HCT116 (cell line): ENCODE measurements around the gene DND1. TPM values are rescaled to one million over a fixed set of nuclear protein-coding genes. Genes with fewer than 3 reads are reported as not detected.

Source experiments
- ATAC-seq: fragments of 200-7000 bp; cut with Tn5 transposase; 2 replicates; pipeline ENCODE4 v1.9.1; 2020; ENCODE audit warnings: mild to moderate bottlenecking, moderate library complexity
- BruUV-seq: library from RNA; stranded (reverse); fragments of 400-500 nt; replicated peaks from 2 replicates; lab custom pipeline; 2021; lab: Mats Ljungman, UMichigan
- CTCF ChIA-PET: fragments of 300-600 bp; sonication (Branson Sonifier 250); formaldehyde crosslinking; loops from one replicate; lab custom pipeline; 2021; ENCODE audit warnings: antibody characterized with exemption; lab: Charles Lee
- POLR2A ChIA-PET: fragments of 300-600, 350-600 bp; sonication (Branson Sonifier 250); formaldehyde crosslinking; loops from one replicate; lab custom pipeline; 2021; ENCODE audit warnings: antibody characterized with exemption; lab: Charles Lee
- RAD21 ChIA-PET, 2 experiments: fragments of 300-600 bp; sonication (Branson Sonifier 250); formaldehyde crosslinking; loops; one replicate each; lab custom pipeline; 2023; ENCODE audit warnings: low total read pairs in 2 of 2; ENCODE audit not compliant: uncharacterized antibody in 2 of 2, unreplicated experiment in 2 of 2, low non-redundant PET in 1 of 2; lab: Charles Lee
- DNase-seq: peaks from one replicate; pipeline ENCODE4 v3.0.0-alpha.2; 2010; ENCODE audit warnings: low read depth, low spot score
- H2AFZ ChIP-seq: fragments of 200-600 bp; shearing (Covaris generic), sonication (generic); 2 replicates; pipeline ENCODE4 v1.6.1; 2017; ENCODE audit warnings: low read depth, mixed run types, mixed read lengths, antibody characterized with exemption, low read length; ENCODE audit not compliant: poor library complexity, severe bottlenecking
- H3K27ac ChIP-seq: 2 replicates; pipeline ENCODE4 v1.5.1; 2012; ENCODE audit warnings: low read depth, low read length
- H3K27me3 ChIP-seq: fragments of 200-600 bp; sonication (generic); 2 replicates; pipeline ENCODE4 v1.6.1; 2016; ENCODE audit warnings: mixed run types, low read length, mixed read lengths; ENCODE audit not compliant: insufficient read depth
- H3K36me3 ChIP-seq, 2 experiments: fragments of 200-500 bp in 1 of 2; fragments of 200-600 bp in 1 of 2; sonication (Bioruptor generic) in 1 of 2; sonication (generic) in 1 of 2; 2 replicates each; pipeline versions ENCODE4 v1.5.1 to v1.6.1; 2014 to 2016; ENCODE audit warnings: low read length in 2 of 2, inconsistent platforms in 1 of 2, mixed read lengths in 1 of 2, mixed run types in 1 of 2; ENCODE audit not compliant: insufficient read depth in 2 of 2, control insufficient read depth in 1 of 2
- H3K4me1 ChIP-seq, 2 experiments: fragments of 200-600 bp in 1 of 2; sonication (generic) in 1 of 2; 2 replicates each; pipeline versions ENCODE4 v1.5.1 to v1.6.1; 2012 to 2017; ENCODE audit warnings: low read length in 2 of 2, inconsistent platforms in 1 of 2, mild to moderate bottlenecking in 1 of 2, mixed read lengths in 1 of 2, mixed run types in 1 of 2, moderate library complexity in 1 of 2; ENCODE audit not compliant: insufficient read depth in 2 of 2, control insufficient read depth in 1 of 2
- H3K4me2 ChIP-seq: fragments of 200-600 bp; sonication (generic); 2 replicates; pipeline ENCODE4 v1.6.1; 2017; ENCODE audit warnings: mixed run types, low read length, mixed read lengths
- H3K4me3 ChIP-seq, 2 experiments: fragments of 200-600 bp in 1 of 2; sonication (generic) in 1 of 2; replicated peaks in 1 of 2; 2 replicates each; pipeline ENCODE4 v1.5.1; 2011 to 2016; ENCODE audit warnings: low read length in 2 of 2, control low read depth in 1 of 2, low read depth in 1 of 2, mild to moderate bottlenecking in 1 of 2, mixed read lengths in 1 of 2, mixed run types in 1 of 2
- H3K79me2 ChIP-seq: fragments of 200-600 bp; sonication (generic); 2 replicates; pipeline ENCODE4 v1.6.1; 2017; ENCODE audit warnings: mild to moderate bottlenecking, mixed run types, low read length, moderate library complexity, mixed read lengths; ENCODE audit not compliant: insufficient read depth
- H3K9ac ChIP-seq: fragments of 200-600 bp; sonication (generic); 2 replicates; pipeline ENCODE4 v1.6.1; 2016; ENCODE audit warnings: low read length, mixed read lengths
- H3K9me2 ChIP-seq: fragments of 200-600 bp; sonication (generic), shearing (Covaris generic); 2 replicates; pipeline ENCODE4 v1.6.1; 2017; ENCODE audit warnings: mixed run types, mild to moderate bottlenecking, moderate library complexity; ENCODE audit not compliant: insufficient read depth
- H3K9me3 ChIP-seq, 2 experiments: fragments of 200-500 bp in 1 of 2; fragments of 200-600 bp in 1 of 2; sonication (Bioruptor generic) in 1 of 2; sonication (generic) in 1 of 2; 2 replicates each; pipeline ENCODE4 v1.6.1; 2014 to 2017; ENCODE audit warnings: low read length in 2 of 2, mixed read lengths in 2 of 2, inconsistent platforms in 1 of 2, low read depth in 1 of 2, mild to moderate bottlenecking in 1 of 2, mixed run types in 1 of 2, moderate library complexity in 1 of 2; ENCODE audit not compliant: control insufficient read depth in 1 of 2, insufficient read depth in 1 of 2
- H4K20me1 ChIP-seq: fragments of 200-600 bp; sonication (generic), shearing (Covaris generic); 2 replicates; pipeline ENCODE4 v1.6.1; 2017; ENCODE audit warnings: mixed run types, mild to moderate bottlenecking, moderate library complexity; ENCODE audit not compliant: insufficient read depth
- CTCF ChIP-seq, 3 experiments: fragments of 200-600 bp in 1 of 3; sonication (generic) in 1 of 3; IDR thresholded peaks in 2 of 3; conservative IDR thresholded peaks in 1 of 3; 2 replicates each; pipeline ENCODE4 v1.5.1; 2012 to 2017; ENCODE audit warnings: low read depth in 2 of 3, low read length in 2 of 3, antibody characterized with exemption in 1 of 3, borderline replicate concordance in 1 of 3, control low read depth in 1 of 3, mild to moderate bottlenecking in 1 of 3, mixed read lengths in 1 of 3, mixed run types in 1 of 3, moderate library complexity in 1 of 3; ENCODE audit not compliant: insufficient read depth in 1 of 3
- EGR1 ChIP-seq: IDR thresholded peaks from 2 replicates; pipeline ENCODE4 v1.6.1; 2012; ENCODE audit warnings: low read depth
- ELF1 ChIP-seq: IDR thresholded peaks from 2 replicates; pipeline ENCODE4 v1.6.1; 2012; ENCODE audit warnings: low read depth, borderline replicate concordance
- EZH2 ChIP-seq: fragments of 200-600 bp; sonication (generic); IDR thresholded peaks from 2 replicates; pipeline ENCODE4 v1.6.1; 2017; ENCODE audit warnings: antibody characterized with exemption, mixed run types
- JUND ChIP-seq: IDR thresholded peaks from 2 replicates; pipeline ENCODE4 v1.6.1; 2012
- POLR2A ChIP-seq: IDR thresholded peaks from 2 replicates; pipeline ENCODE4 v1.7.0; 2011; ENCODE audit warnings: borderline replicate concordance; ENCODE audit not compliant: insufficient read depth, insufficient read length; ENCODE audit errors: extremely low read depth
- POLR2AphosphoS5 ChIP-seq: IDR thresholded peaks from 2 replicates; pipeline ENCODE4 v1.6.1; 2011; ENCODE audit warnings: mild to moderate bottlenecking, low read depth, low read length, moderate library complexity
- RAD21 ChIP-seq: IDR thresholded peaks from 2 replicates; pipeline ENCODE4 v1.6.1; 2012; ENCODE audit warnings: low read depth, mild to moderate bottlenecking
- SIN3A ChIP-seq: IDR thresholded peaks from 2 replicates; pipeline ENCODE4 v1.6.1; 2012; ENCODE audit warnings: low read depth
- SP1 ChIP-seq: IDR thresholded peaks from 2 replicates; pipeline ENCODE4 v1.6.1; 2012; ENCODE audit warnings: low read depth
- TCF7L2 ChIP-seq: IDR thresholded peaks from 2 replicates; pipeline ENCODE4 v1.7.0; 2011; ENCODE audit warnings: borderline replicate concordance, inconsistent platforms; ENCODE audit not compliant: insufficient read depth, insufficient read length; ENCODE audit errors: extremely low read depth
- ZNF274 ChIP-seq: fragments of 200-500 bp; sonication (Bioruptor generic); IDR thresholded peaks from 2 replicates; pipeline ENCODE4 v1.6.1; 2014; ENCODE audit warnings: mild to moderate bottlenecking, low read depth, low read length, inconsistent platforms
- intact Hi-C: fragments of 100-400 bp; cut with micrococcal nuclease; formaldehyde crosslinking; loops from 2 replicates; pipeline ENCODE4 v1.10.0; 2022
- total RNA-seq: library from RNA; stranded (reverse); gene quantifications from one replicate; pipeline ENCODE4 v1.2.1, GENCODE V29; 2021; ENCODE audit not compliant: unreplicated experiment
- TF ChIP-seq, protein P1 (sequence below): IDR thresholded peaks from 2 replicates; pipeline ENCODE4 v1.6.1; 2012; ENCODE audit warnings: low read depth
- TF ChIP-seq, protein P2 (sequence below): IDR thresholded peaks from 2 replicates; pipeline ENCODE4 v1.6.1; 2012
- TF ChIP-seq, protein P3 (sequence below): IDR thresholded peaks from 2 replicates; pipeline ENCODE4 v1.6.1; 2011; ENCODE audit warnings: mild to moderate bottlenecking, low read length, moderate library complexity; ENCODE audit not compliant: insufficient replicate concordance; ENCODE audit errors: extremely low read depth

The DND1 gene
- total RNA-seq, 1 experiment from 2014 or later, result 2.3 TPM

- TF ChIP-seq, protein P1, sequence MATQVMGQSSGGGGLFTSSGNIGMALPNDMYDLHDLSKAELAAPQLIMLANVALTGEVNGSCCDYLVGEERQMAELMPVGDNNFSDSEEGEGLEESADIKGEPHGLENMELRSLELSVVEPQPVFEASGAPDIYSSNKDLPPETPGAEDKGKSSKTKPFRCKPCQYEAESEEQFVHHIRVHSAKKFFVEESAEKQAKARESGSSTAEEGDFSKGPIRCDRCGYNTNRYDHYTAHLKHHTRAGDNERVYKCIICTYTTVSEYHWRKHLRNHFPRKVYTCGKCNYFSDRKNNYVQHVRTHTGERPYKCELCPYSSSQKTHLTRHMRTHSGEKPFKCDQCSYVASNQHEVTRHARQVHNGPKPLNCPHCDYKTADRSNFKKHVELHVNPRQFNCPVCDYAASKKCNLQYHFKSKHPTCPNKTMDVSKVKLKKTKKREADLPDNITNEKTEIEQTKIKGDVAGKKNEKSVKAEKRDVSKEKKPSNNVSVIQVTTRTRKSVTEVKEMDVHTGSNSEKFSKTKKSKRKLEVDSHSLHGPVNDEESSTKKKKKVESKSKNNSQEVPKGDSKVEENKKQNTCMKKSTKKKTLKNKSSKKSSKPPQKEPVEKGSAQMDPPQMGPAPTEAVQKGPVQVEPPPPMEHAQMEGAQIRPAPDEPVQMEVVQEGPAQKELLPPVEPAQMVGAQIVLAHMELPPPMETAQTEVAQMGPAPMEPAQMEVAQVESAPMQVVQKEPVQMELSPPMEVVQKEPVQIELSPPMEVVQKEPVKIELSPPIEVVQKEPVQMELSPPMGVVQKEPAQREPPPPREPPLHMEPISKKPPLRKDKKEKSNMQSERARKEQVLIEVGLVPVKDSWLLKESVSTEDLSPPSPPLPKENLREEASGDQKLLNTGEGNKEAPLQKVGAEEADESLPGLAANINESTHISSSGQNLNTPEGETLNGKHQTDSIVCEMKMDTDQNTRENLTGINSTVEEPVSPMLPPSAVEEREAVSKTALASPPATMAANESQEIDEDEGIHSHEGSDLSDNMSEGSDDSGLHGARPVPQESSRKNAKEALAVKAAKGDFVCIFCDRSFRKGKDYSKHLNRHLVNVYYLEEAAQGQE, result no peak
- TF ChIP-seq JUND, result no peak
- TF ChIP-seq ZNF274, result no peak
- no peak for TF ChIP-seq RAD21
These were observed 755 bp downstream of the DND1 start (continued) for GRCh38 chr5:140672455-140673186.

DNA sequence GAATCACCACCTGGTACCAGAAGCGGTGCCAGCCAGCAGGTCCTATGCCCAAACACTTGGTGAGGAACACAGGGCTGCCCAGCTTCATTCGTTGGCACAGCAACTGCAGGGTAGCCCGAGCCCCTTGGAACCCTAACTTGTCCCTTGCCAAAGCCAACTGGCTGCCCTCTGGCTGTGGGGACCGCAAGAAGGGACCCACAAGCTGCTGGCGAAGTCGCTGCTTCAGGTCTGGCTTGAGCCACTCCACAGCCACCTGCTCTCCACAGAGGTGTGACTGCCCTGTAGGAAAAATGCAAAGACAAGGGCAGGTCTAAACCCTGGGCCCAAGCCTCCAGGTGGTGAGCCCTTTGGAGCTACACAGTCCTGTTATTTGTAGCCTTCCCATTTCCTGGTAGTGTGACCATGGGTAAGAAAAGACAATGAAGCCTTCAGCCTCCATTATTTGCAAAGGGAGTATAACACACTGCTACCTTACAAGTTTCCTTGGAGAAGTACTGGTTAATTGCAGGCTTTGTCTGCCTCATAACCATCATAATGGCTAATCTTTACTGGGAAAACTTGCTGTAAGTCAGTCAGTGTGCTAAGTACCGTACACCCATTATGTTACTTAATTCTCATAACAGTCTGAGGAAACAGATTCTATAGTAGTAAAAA is 1.8 kb downstream of the DND1 start:
- ChIA-PET RAD21 (no interaction called here), POLR2A (interaction anchor here (1.2 kb wide), 1 partner anchor 19 kb away, joined by 3 read pairs; no protein-coding TSS in a partner anchor), CTCF (no interaction called here)
- peak; percentile 19; the same call in 1 of the 2 replicates for ATAC-seq
- DNase-seq, result no peak
- no peaks in the 10 kb centered on the region for H3K9me3 ChIP-seq
- peaks cover 30 to 44% of the 10 kb centered on the region in 2 experiments for H3K36me3 ChIP-seq
- H2AFZ ChIP-seq, result no peak overlapping the region
- H3K4me1 ChIP-seq, result no peaks in the 10 kb centered on the region
- H3K9me2 ChIP-seq, result no peaks in the 10 kb centered on the region
- intact Hi-C loops, result no loop called here
- no peak overlapping the region for H3K4me3 ChIP-seq
- peaks cover 28% of the 10 kb centered on the region for H3K79me2 ChIP-seq
- no peaks in the 10 kb centered on the region for H4K20me1 ChIP-seq
- no peak overlapping the region for H3K27ac ChIP-seq
- H3K4me2 ChIP-seq, result no peak overlapping the region
- no peak overlapping the region for H3K9ac ChIP-seq
- BruUV-seq, result no TSS peak
- no peaks in the 10 kb centered on the region for H3K27me3 ChIP-seq
- TF ChIP-seq SP1, result no peak
- TF ChIP-seq ZNF274, result no peak
- no peak for TF ChIP-seq POLR2AphosphoS5
- TF ChIP-seq JUND, result no peak
- no peak for TF ChIP-seq TCF7L2
- TF ChIP-seq CTCF (IDR thresholded peaks at IDR 0.05 in 2 of 3, conservative IDR thresholded peaks at IDR 0.05 in 1 of 3; ENCODE audit: borderline replicate concordance in 1 of 3, insufficient read depth in 1 of 3, low read depth in 2 of 3, low read length in 2 of 3), result no peak
- TF ChIP-seq SIN3A, result no peak
- TF ChIP-seq EGR1, result no peak
- no peak for TF ChIP-seq POLR2A
- no peak for TF ChIP-seq EZH2
- TF ChIP-seq ELF1, result no peak
- TF ChIP-seq, protein P2, sequence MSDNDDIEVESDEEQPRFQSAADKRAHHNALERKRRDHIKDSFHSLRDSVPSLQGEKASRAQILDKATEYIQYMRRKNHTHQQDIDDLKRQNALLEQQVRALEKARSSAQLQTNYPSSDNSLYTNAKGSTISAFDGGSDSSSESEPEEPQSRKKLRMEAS, result no peak
- TF ChIP-seq, protein P3, sequence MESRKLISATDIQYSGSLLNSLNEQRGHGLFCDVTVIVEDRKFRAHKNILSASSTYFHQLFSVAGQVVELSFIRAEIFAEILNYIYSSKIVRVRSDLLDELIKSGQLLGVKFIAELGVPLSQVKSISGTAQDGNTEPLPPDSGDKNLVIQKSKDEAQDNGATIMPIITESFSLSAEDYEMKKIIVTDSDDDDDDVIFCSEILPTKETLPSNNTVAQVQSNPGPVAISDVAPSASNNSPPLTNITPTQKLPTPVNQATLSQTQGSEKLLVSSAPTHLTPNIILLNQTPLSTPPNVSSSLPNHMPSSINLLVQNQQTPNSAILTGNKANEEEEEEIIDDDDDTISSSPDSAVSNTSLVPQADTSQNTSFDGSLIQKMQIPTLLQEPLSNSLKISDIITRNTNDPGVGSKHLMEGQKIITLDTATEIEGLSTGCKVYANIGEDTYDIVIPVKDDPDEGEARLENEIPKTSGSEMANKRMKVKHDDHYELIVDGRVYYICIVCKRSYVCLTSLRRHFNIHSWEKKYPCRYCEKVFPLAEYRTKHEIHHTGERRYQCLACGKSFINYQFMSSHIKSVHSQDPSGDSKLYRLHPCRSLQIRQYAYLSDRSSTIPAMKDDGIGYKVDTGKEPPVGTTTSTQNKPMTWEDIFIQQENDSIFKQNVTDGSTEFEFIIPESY, result no peak
